Upper lobe of left lung (tissue), 4 donors: ENCODE measurements around the gene LY6G6F.

Experiments
- CTCF ChIP-seq, 6 experiments: fragments of 450-650 bp in 4 of 6; fragments of 200-600 bp in 2 of 6; sonication (generic) in 2 of 6; IDR thresholded peaks; one replicate each; pipeline ENCODE4 v1.5.1; 2016 to 2019; ENCODE audit warnings: antibody characterized with exemption in 6 of 6
- EP300 ChIP-seq, 4 donors: sonication (generic); formaldehyde crosslinking; IDR thresholded peaks; one replicate each; pipeline ENCODE4 v1.5.1; 2017; ENCODE audit warnings: antibody characterized with exemption in 4 of 4, control low read depth in 2 of 4
- POLR2A ChIP-seq, 4 donors: fragments of 450-650 bp; IDR thresholded peaks; one replicate each; pipeline ENCODE4 v1.5.1; 2016 to 2017; ENCODE audit warnings: antibody characterized with exemption in 4 of 4, mild to moderate bottlenecking in 2 of 4
- POLR2AphosphoS5 ChIP-seq, 2 donors: sonication (generic); formaldehyde crosslinking; IDR thresholded peaks; one replicate each; pipeline ENCODE4 v1.5.1; 2017; ENCODE audit warnings: antibody characterized with exemption in 2 of 2

- TF ChIP-seq CTCF (IDR thresholded peaks at IDR 0.05) (peak in 3 of 6 experiments; percentile 33 to 48 (median 35)), POLR2AphosphoS5 (IDR thresholded peaks at IDR 0.05) (no peak), POLR2A (IDR thresholded peaks at IDR 0.05) (peak in 1 of 4 donors; percentile 31), EP300 (IDR thresholded peaks at IDR 0.05) (no peak)
Observed at GRCh38 chr6:31681135-31681671, 25.5 kb upstream of the LY6G6F start.
